GM12873 (cell line): ENCODE measurements around the gene PTPRM.

Experiments used
- CTCF ChIP-seq: IDR thresholded peaks from 2 replicates; pipeline ENCODE4 v1.5.1; 2012; ENCODE audit warnings: low read depth, mild to moderate bottlenecking, moderate library complexity, low read length, control low read depth; ENCODE audit not compliant: insufficient read depth; ENCODE audit errors: missing control alignments

The PTPRM gene

GRCh38 chr18:8380006-8380405, 812.9 kb downstream of the PTPRM start:
- no peak for TF ChIP-seq CTCF

DNA sequence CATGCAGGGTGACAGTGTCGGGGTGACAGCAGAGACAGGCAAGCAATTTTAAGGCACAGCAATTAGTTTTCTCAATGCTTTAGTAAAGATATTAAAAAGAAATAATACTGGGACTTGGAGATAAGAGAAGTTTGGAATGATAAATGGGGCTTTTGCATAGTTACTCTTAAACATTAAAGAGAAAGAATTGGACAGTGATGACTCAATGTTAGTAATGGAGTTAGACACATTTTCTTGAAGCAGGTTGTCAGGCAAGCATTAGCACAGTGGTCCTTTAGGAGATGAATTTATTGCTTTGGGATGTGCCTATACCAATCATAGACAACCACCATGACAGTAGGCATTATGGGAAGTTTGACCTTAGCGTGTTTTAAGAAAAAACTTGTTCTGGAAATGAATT, 813.8 kb downstream of the PTPRM start:
- TF ChIP-seq CTCF: no peak

- TF ChIP-seq CTCF: no peak
These were observed 814.8 kb downstream of the PTPRM start for GRCh38 chr18:8381821-8382459.

DNA sequence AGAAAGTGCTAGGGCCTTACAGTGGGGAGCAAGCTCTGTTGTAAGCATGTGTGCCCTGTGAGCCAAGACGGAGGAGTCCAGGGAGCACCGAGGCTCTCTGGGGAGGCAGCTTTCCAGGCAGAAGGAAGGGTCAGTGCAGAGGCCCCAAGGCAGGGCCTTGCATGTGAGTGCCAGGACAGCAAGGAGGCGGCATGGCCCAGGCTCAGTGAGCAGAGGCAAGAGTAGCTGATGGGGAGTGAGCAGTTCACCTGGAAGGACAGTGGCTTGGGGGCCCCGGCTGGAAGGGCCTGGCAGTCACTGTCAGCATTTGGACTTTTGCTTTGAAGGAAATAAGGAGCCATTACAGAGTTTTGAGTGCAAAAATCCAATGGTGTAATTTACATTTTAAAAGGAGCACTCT, 818.3 kb downstream of the PTPRM start:
- TF ChIP-seq CTCF: no peak

- no peak for TF ChIP-seq CTCF
These were observed 819.7 kb downstream of the PTPRM start for GRCh38 chr18:8386669-8387380.

- TF ChIP-seq CTCF: peak; percentile 78
These were observed 822.5 kb downstream of the PTPRM start for GRCh38 chr18:8389391-8390340.

DNA sequence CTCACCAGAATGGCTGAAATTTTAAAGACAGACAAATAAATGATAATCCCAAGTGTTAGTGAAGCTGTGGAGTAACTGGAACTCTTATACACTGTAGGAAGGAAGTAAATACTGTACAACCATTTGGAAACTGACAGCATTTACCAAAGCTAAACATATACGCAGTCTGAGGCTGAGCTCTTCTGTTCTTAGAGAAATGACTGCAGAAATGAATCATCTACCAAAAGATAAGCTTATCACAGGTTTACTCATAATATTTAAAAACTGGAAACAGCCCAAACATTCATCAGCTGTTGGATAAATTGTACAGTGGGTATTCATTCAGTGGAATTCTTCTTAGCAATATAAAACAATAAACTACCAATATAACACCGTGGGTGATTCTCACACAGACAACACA, 824.0 kb downstream of the PTPRM start:
- TF ChIP-seq CTCF: no peak
